ENCODE results near the gene LITAFD. TPM values are rescaled to one million over a fixed set of nuclear protein-coding genes. Genes with fewer than 3 reads are reported as not detected.
A peak's percentile ranks its signal among the peaks of the same experiment; 100 is the strongest.

The LITAFD gene
- total and polyA plus RNA-seq, 4 experiments from 2014 or later, result not detected

GRCh38 chr16:8846401-8846932, 35.7 kb upstream of the LITAFD start:
- Mint-ChIP-seq H3K36me3 (peaks cover 14 to 46% of the 10 kb centered on the region in 2 donors), H3K27me3 (no peaks in the 10 kb centered on the region), H3K4me1 (peaks cover 17 to 60% (median 32%) of the 10 kb centered on the region in 4 donors), H3K27ac (no peak overlapping the region), H3K9me3 (peaks cover 0 to 2% (median 0%) of the 10 kb centered on the region in 8 donors), H3K4me3 (peak overlapping the region in 1 of 8 donors; percentile 29)
- Histone ChIP-seq H3K27me3 (ENCODE audit: insufficient read depth, low read length) (no peaks in the 10 kb centered on the region), H3K4me1 (ENCODE audit: insufficient read depth, low read length) (peaks cover 7% of the 10 kb centered on the region), H3K27ac (ENCODE audit: low read depth, low read length) (no peak overlapping the region), H3K9me3 (ENCODE audit: control insufficient read depth in 1 of 2, low read length in 2 of 2) (no peaks in the 10 kb centered on the region), H3K4me3 (ENCODE audit: low read length in 2 of 2) (no peak overlapping the region), H3K36me3 (ENCODE audit: insufficient read depth, low read length) (peaks cover 21% of the 10 kb centered on the region)
- DNase-seq, result no peak
- intact Hi-C loops (cut with micrococcal nuclease), result no loop called here
- POLR2A ChIA-PET (ENCODE audit: partially characterized antibody), result no interaction called here
- CTCF ChIA-PET (ENCODE audit: partially characterized antibody), result no interaction called here

- peaks cover 15 to 56% (median 31%) of the 10 kb centered on the region in 4 donors for H3K4me1 Mint-ChIP-seq
- no peaks in the 10 kb centered on the region for H3K27me3 Mint-ChIP-seq
- H3K27ac ChIP-seq (ENCODE audit: low read depth, low read length), result no peak overlapping the region
- DNase-seq, result no peak
- peaks cover 21% of the 10 kb centered on the region for H3K36me3 ChIP-seq (ENCODE audit: insufficient read depth, low read length)
- H3K4me3 Mint-ChIP-seq, result no peak overlapping the region
- peaks cover 14 to 49% of the 10 kb centered on the region in 2 donors for H3K36me3 Mint-ChIP-seq
- intact Hi-C loops (cut with micrococcal nuclease), result no loop called here
- ChIA-PET CTCF (ENCODE audit: partially characterized antibody) (no interaction called here), POLR2A (ENCODE audit: partially characterized antibody) (no interaction called here)
- no peak overlapping the region for H3K4me3 ChIP-seq (ENCODE audit: low read length in 2 of 2)
- H3K27me3 ChIP-seq (ENCODE audit: insufficient read depth, low read length), result no peaks in the 10 kb centered on the region
- H3K9me3 ChIP-seq (ENCODE audit: control insufficient read depth in 1 of 2, low read length in 2 of 2), result no peaks in the 10 kb centered on the region
- peaks cover 7% of the 10 kb centered on the region for H3K4me1 ChIP-seq (ENCODE audit: insufficient read depth, low read length)
- H3K27ac Mint-ChIP-seq, result peak overlapping the region in 3 of 7 donors; percentile 27 to 59 (median 44)
- H3K9me3 Mint-ChIP-seq, result no peaks in the 10 kb centered on the region
Measured at GRCh38 chr16:8847145-8847544, 35.0 kb upstream of the LITAFD start.

GRCh38 chr16:8847623-8848022, 34.5 kb upstream of the LITAFD start:
- ChIA-PET CTCF (ENCODE audit: partially characterized antibody) (no interaction called here), POLR2A (ENCODE audit: partially characterized antibody) (no interaction called here)
- Histone ChIP-seq H3K4me3 (ENCODE audit: low read length in 2 of 2) (no peak overlapping the region), H3K9me3 (ENCODE audit: control insufficient read depth in 1 of 2, low read length in 2 of 2) (no peaks in the 10 kb centered on the region), H3K27ac (ENCODE audit: low read depth, low read length) (no peak overlapping the region), H3K27me3 (ENCODE audit: insufficient read depth, low read length) (no peaks in the 10 kb centered on the region), H3K4me1 (ENCODE audit: insufficient read depth, low read length) (peaks cover 8% of the 10 kb centered on the region), H3K36me3 (ENCODE audit: insufficient read depth, low read length) (peaks cover 21% of the 10 kb centered on the region)
- Mint-ChIP-seq H3K4me1 (peaks cover 11 to 53% (median 27%) of the 10 kb centered on the region in 4 donors), H3K4me3 (no peak overlapping the region), H3K9me3 (no peaks in the 10 kb centered on the region), H3K36me3 (peaks cover 14 to 46% of the 10 kb centered on the region in 2 donors), H3K27me3 (no peaks in the 10 kb centered on the region), H3K27ac (peak overlapping the region in 1 of 7 donors; percentile 27)
- intact Hi-C loops (cut with micrococcal nuclease), result no loop called here
- no peak for DNase-seq

- POLR2A ChIA-PET (ENCODE audit: partially characterized antibody), result no interaction called here
- no peak for DNase-seq
- Mint-ChIP-seq H3K36me3 (peaks cover 15 to 51% of the 10 kb centered on the region in 2 donors), H3K9me3 (no peaks in the 10 kb centered on the region), H3K27ac (peak overlapping the region in 1 of 7 donors; percentile 75), H3K27me3 (no peaks in the 10 kb centered on the region), H3K4me1 (peaks cover 12 to 51% (median 28%) of the 10 kb centered on the region in 4 donors), H3K4me3 (no peak overlapping the region)
- Histone ChIP-seq H3K4me1 (ENCODE audit: insufficient read depth, low read length) (peaks cover 11% of the 10 kb centered on the region), H3K27me3 (ENCODE audit: insufficient read depth, low read length) (no peaks in the 10 kb centered on the region), H3K36me3 (ENCODE audit: insufficient read depth, low read length) (peaks cover 21% of the 10 kb centered on the region), H3K4me3 (ENCODE audit: low read length in 2 of 2) (no peak overlapping the region), H3K9me3 (ENCODE audit: control insufficient read depth in 1 of 2, low read length in 2 of 2) (no peaks in the 10 kb centered on the region), H3K27ac (ENCODE audit: low read depth, low read length) (no peak overlapping the region)
- intact Hi-C loops (cut with micrococcal nuclease), result no loop called here
- CTCF ChIA-PET (ENCODE audit: partially characterized antibody), result no interaction called here
Measured at GRCh38 chr16:8848231-8848938, 33.8 kb upstream of the LITAFD start.

- intact Hi-C loops (cut with micrococcal nuclease), result no loop called here
- Mint-ChIP-seq H3K27ac (peak overlapping the region in 4 of 7 donors; percentile 28 to 77 (median 44)), H3K4me3 (no peak overlapping the region), H3K9me3 (no peaks in the 10 kb centered on the region), H3K36me3 (peaks cover 19 to 53% of the 10 kb centered on the region in 2 donors), H3K4me1 (peaks cover 14 to 45% (median 29%) of the 10 kb centered on the region in 4 donors), H3K27me3 (no peaks in the 10 kb centered on the region)
- Histone ChIP-seq H3K36me3 (ENCODE audit: insufficient read depth, low read length) (peaks cover 21% of the 10 kb centered on the region), H3K9me3 (ENCODE audit: control insufficient read depth in 1 of 2, low read length in 2 of 2) (no peaks in the 10 kb centered on the region), H3K4me1 (ENCODE audit: insufficient read depth, low read length) (peaks cover 11% of the 10 kb centered on the region), H3K27me3 (ENCODE audit: insufficient read depth, low read length) (no peaks in the 10 kb centered on the region), H3K4me3 (ENCODE audit: low read length in 2 of 2) (no peak overlapping the region), H3K27ac (ENCODE audit: low read depth, low read length) (no peak overlapping the region)
- ChIA-PET POLR2A (ENCODE audit: partially characterized antibody) (no interaction called here), CTCF (ENCODE audit: partially characterized antibody) (no interaction called here)
- no peak for DNase-seq
Measured at GRCh38 chr16:8848939-8849391, 33.2 kb upstream of the LITAFD start.

GRCh38 chr16:8849411-8850011, 32.6 kb upstream of the LITAFD start:
- Mint-ChIP-seq H3K9me3 (no peaks in the 10 kb centered on the region), H3K27me3 (no peaks in the 10 kb centered on the region), H3K36me3 (peaks cover 19 to 57% of the 10 kb centered on the region in 2 donors), H3K4me3 (no peak overlapping the region), H3K27ac (peak overlapping the region in 5 of 7 donors; percentile 28 to 94 (median 72)), H3K4me1 (peaks cover 14 to 39% (median 28%) of the 10 kb centered on the region in 4 donors)
- Histone ChIP-seq H3K9me3 (ENCODE audit: control insufficient read depth in 1 of 2, low read length in 2 of 2) (no peaks in the 10 kb centered on the region), H3K4me3 (ENCODE audit: low read length in 2 of 2) (no peak overlapping the region), H3K36me3 (ENCODE audit: insufficient read depth, low read length) (peaks cover 21% of the 10 kb centered on the region), H3K27me3 (ENCODE audit: insufficient read depth, low read length) (no peaks in the 10 kb centered on the region), H3K27ac (ENCODE audit: low read depth, low read length) (no peak overlapping the region), H3K4me1 (ENCODE audit: insufficient read depth, low read length) (peaks cover 11% of the 10 kb centered on the region)
- no peak for DNase-seq
- CTCF ChIA-PET (ENCODE audit: partially characterized antibody), result interaction anchor here (0.6 to 1.6 kb wide), 2 partner anchors 31 to 260 kb away, joined by 4 to 10 read pairs; no protein-coding TSS in a partner anchor
- POLR2A ChIA-PET (ENCODE audit: partially characterized antibody), result no interaction called here
- intact Hi-C loops (cut with micrococcal nuclease), result no loop called here

GRCh38 chr16:8850279-8850885, 31.8 kb upstream of the LITAFD start:
- H3K36me3 Mint-ChIP-seq, result peaks cover 15 to 58% of the 10 kb centered on the region in 2 donors
- intact Hi-C loops (cut with micrococcal nuclease), result no loop called here
- no peaks in the 10 kb centered on the region for H3K9me3 Mint-ChIP-seq
- POLR2A ChIA-PET (ENCODE audit: partially characterized antibody), result interaction anchor here (1.0 kb wide), 1 partner anchor 15 kb away, joined by 3 read pairs; no protein-coding TSS in a partner anchor
- Histone ChIP-seq H3K27ac (ENCODE audit: low read depth, low read length) (no peak overlapping the region), H3K27me3 (ENCODE audit: insufficient read depth, low read length) (no peaks in the 10 kb centered on the region), H3K9me3 (ENCODE audit: control insufficient read depth in 1 of 2, low read length in 2 of 2) (no peaks in the 10 kb centered on the region), H3K4me1 (ENCODE audit: insufficient read depth, low read length) (peaks cover 11% of the 10 kb centered on the region), H3K4me3 (ENCODE audit: low read length in 2 of 2) (no peak overlapping the region), H3K36me3 (ENCODE audit: insufficient read depth, low read length) (peaks cover 26% of the 10 kb centered on the region)
- H3K27me3 Mint-ChIP-seq, result no peaks in the 10 kb centered on the region
- H3K4me3 Mint-ChIP-seq, result peak overlapping the region in 1 of 8 donors; percentile 20
- CTCF ChIA-PET (ENCODE audit: partially characterized antibody), result interaction anchor here (1.6 kb wide), 1 partner anchor 30 kb away, joined by 10 read pairs; no protein-coding TSS in a partner anchor
- H3K27ac Mint-ChIP-seq, result peak overlapping the region; percentile 22 to 94 (median 84)
- H3K4me1 Mint-ChIP-seq, result peaks cover 17 to 37% (median 25%) of the 10 kb centered on the region in 4 donors
- no peak for DNase-seq
